ENCODE data around the gene FAM241B. TPM values are rescaled to one million over a fixed set of nuclear protein-coding genes. Genes with fewer than 3 reads are reported as not detected.

The FAM241B gene
- total and polyA plus RNA-seq, 2 donors (not counting 1 experiment from before 2014, with no cell fraction given): 0.54 to 0.64 TPM

DNA sequence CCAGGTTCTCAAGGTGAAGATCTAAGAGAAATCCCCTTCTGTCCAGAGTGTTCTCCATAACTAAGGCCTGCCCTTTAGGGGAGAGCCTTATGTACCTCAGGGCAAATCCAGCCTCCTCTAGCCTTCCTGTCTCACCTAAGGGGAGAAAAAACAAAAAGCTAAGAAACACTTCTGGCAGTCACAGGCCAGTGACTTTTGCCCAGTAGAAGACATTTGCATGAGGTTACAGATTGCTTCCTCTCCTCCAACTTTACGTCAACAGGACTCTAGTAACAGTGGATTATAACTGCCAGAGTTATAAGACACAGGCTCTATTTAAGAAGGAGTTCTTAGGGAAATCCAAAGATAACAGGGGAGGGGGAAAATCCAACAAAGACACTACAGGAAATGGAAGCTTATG, 15.9 kb upstream of the FAM241B start:
- DNase-seq (no peak), ATAC-seq (ENCODE audit: low read depth) (peak; percentile 17)
- H3K4me1 ChIP-seq (ENCODE audit: control insufficient read depth in 2 of 2, insufficient read depth in 2 of 2, low read length in 2 of 2): peaks cover 0 to 5% of the 10 kb centered on the region in 2 donors
- no peak overlapping the region for H3K4me3 ChIP-seq (ENCODE audit: control extremely low read depth in 1 of 5, extremely low read depth in 1 of 5, insufficient read depth in 1 of 5, low read depth in 2 of 5, low read length in 4 of 5)
- H3K27ac ChIP-seq (ENCODE audit: low read length in 2 of 2): no peak overlapping the region
- H3K4me2 ChIP-seq (replicated peaks; ENCODE audit: low read depth, low read length, poor library complexity, severe bottlenecking): no peak overlapping the region
- peaks cover 0 to 19% (median 14%) of the 10 kb centered on the region in 4 experiments for H3K27me3 ChIP-seq (replicated peaks in 1 of 4; ENCODE audit: control extremely low read depth in 1 of 4, control insufficient read depth in 3 of 4, insufficient read depth in 4 of 4, low read length in 3 of 4)
- Mint-ChIP-seq H3K27ac (no peak overlapping the region), H3K27me3 (peaks cover 54% of the 10 kb centered on the region), H3K9me3 (ENCODE audit: insufficient read depth) (peaks cover 5% of the 10 kb centered on the region), H3K4me1 (peaks cover 9% of the 10 kb centered on the region), H3K4me3 (no peak overlapping the region)
- H4K20me1 ChIP-seq (ENCODE audit: control insufficient read depth, insufficient read depth, low read length, poor library complexity, severe bottlenecking): no peaks in the 10 kb centered on the region
- intact Hi-C loops (cut with micrococcal nuclease): no loop called here
- no peaks in the 10 kb centered on the region for H3K79me2 ChIP-seq (ENCODE audit: control insufficient read depth, insufficient read depth, low read length)
- TF ChIP-seq, protein P1, sequence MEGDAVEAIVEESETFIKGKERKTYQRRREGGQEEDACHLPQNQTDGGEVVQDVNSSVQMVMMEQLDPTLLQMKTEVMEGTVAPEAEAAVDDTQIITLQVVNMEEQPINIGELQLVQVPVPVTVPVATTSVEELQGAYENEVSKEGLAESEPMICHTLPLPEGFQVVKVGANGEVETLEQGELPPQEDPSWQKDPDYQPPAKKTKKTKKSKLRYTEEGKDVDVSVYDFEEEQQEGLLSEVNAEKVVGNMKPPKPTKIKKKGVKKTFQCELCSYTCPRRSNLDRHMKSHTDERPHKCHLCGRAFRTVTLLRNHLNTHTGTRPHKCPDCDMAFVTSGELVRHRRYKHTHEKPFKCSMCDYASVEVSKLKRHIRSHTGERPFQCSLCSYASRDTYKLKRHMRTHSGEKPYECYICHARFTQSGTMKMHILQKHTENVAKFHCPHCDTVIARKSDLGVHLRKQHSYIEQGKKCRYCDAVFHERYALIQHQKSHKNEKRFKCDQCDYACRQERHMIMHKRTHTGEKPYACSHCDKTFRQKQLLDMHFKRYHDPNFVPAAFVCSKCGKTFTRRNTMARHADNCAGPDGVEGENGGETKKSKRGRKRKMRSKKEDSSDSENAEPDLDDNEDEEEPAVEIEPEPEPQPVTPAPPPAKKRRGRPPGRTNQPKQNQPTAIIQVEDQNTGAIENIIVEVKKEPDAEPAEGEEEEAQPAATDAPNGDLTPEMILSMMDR (IDR thresholded peaks at IDR 0.05): no peak
- TF ChIP-seq EZH2 (IDR thresholded peaks at IDR 0.05; ENCODE audit: borderline replicate concordance, insufficient read depth, low read depth, low read length, poor library complexity, severe bottlenecking): no peak
- ChIA-PET POLR2A (no interaction called here), CTCF (interaction anchor here (1.1 kb wide), 1 partner anchor 24 kb away, joined by 6 read pairs; no protein-coding TSS in a partner anchor)
- H3K9ac ChIP-seq (ENCODE audit: low read length): no peak overlapping the region
- H3K36me3 ChIP-seq (replicated peaks in 1 of 2; ENCODE audit: control extremely low read depth in 1 of 2, control insufficient read depth in 1 of 2, extremely low read depth in 1 of 2, insufficient read depth in 2 of 2, low read length in 1 of 2): no peaks in the 10 kb centered on the region
- no peak overlapping the region for H2AFZ ChIP-seq (ENCODE audit: insufficient read depth, low read depth, low read length, poor library complexity, severe bottlenecking)
- WGBS (ENCODE audit: insufficient coverage): no CpG with 5 or more reads among the region's 1 CpG
- H3K9me3 ChIP-seq (ENCODE audit: control extremely low read depth in 1 of 3, control insufficient read depth in 2 of 3, insufficient read depth in 1 of 3, low read length in 2 of 3): peaks cover 2 to 9% (median 8%) of the 10 kb centered on the region in 3 donors

DNA sequence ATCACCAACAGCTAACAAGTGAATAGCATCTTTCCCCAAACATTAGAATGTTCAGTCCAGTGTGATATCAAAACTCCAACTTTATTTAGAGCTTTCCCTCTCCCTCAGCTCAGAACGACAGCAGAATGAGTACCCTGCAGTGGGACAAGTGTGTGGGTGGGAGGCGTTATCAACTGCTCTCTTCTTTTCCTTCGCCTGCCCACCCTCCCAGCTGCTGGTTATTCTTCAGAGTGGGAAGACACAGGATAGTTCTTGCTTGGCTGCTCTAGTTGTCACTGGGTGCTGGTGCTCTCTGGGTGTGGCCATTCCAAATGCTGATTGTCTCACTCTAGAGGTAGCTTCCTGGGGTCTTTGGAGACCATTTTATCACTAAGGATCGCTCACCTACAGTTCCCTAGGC, 13.7 kb upstream of the FAM241B start:
- peaks cover 60% of the 10 kb centered on the region for H3K27me3 Mint-ChIP-seq
- DNase-seq (no peak), ATAC-seq (ENCODE audit: low read depth) (no peak)
- Histone ChIP-seq H3K9ac (ENCODE audit: low read length) (no peak overlapping the region), H3K79me2 (ENCODE audit: control insufficient read depth, insufficient read depth, low read length) (no peaks in the 10 kb centered on the region), H3K36me3 (replicated peaks in 1 of 2; ENCODE audit: control extremely low read depth in 1 of 2, control insufficient read depth in 1 of 2, extremely low read depth in 1 of 2, insufficient read depth in 2 of 2, low read length in 1 of 2) (no peaks in the 10 kb centered on the region), H3K9me3 (ENCODE audit: control extremely low read depth in 1 of 3, control insufficient read depth in 2 of 3, insufficient read depth in 1 of 3, low read length in 2 of 3) (peaks cover 5 to 8% (median 7%) of the 10 kb centered on the region in 3 donors), H4K20me1 (ENCODE audit: control insufficient read depth, insufficient read depth, low read length, poor library complexity, severe bottlenecking) (no peaks in the 10 kb centered on the region), H3K4me1 (ENCODE audit: control insufficient read depth in 2 of 2, insufficient read depth in 2 of 2, low read length in 2 of 2) (peaks cover 0 to 5% of the 10 kb centered on the region in 2 donors), H3K4me2 (replicated peaks; ENCODE audit: low read depth, low read length, poor library complexity, severe bottlenecking) (no peak overlapping the region), H2AFZ (ENCODE audit: insufficient read depth, low read depth, low read length, poor library complexity, severe bottlenecking) (no peak overlapping the region), H3K4me3 (ENCODE audit: control extremely low read depth in 1 of 5, extremely low read depth in 1 of 5, insufficient read depth in 1 of 5, low read depth in 2 of 5, low read length in 4 of 5) (no peak overlapping the region), H3K27me3 (replicated peaks in 1 of 4; ENCODE audit: control extremely low read depth in 1 of 4, control insufficient read depth in 3 of 4, insufficient read depth in 4 of 4, low read length in 3 of 4) (peaks cover 0 to 23% (median 13%) of the 10 kb centered on the region in 4 experiments), H3K27ac (ENCODE audit: low read length in 2 of 2) (no peak overlapping the region)
- intact Hi-C loops (cut with micrococcal nuclease): no loop called here
- H3K4me3 Mint-ChIP-seq: no peak overlapping the region
- ChIA-PET POLR2A (no interaction called here), CTCF (no interaction called here)
- H3K27ac Mint-ChIP-seq: no peak overlapping the region
- no peak for TF ChIP-seq EZH2 (IDR thresholded peaks at IDR 0.05; ENCODE audit: borderline replicate concordance, insufficient read depth, low read depth, low read length, poor library complexity, severe bottlenecking)
- TF ChIP-seq, protein P1 (IDR thresholded peaks at IDR 0.05): no peak
- peaks cover 2% of the 10 kb centered on the region for H3K9me3 Mint-ChIP-seq (ENCODE audit: insufficient read depth)
- WGBS (ENCODE audit: insufficient coverage): 91% methylated on average over 3 of the region's 4 CpGs
- peaks cover 9% of the 10 kb centered on the region for H3K4me1 Mint-ChIP-seq
